ENCODE measurements around the gene CHST2.

- TF ChIP-seq GATA2 (IDR thresholded peaks at IDR 0.05; ENCODE audit: low read depth, low read length): no peak
- no peak for TF ChIP-seq GATA3 (IDR thresholded peaks at IDR 0.05; ENCODE audit: low read depth, low read length)
These were observed 48.5 kb upstream of the CHST2 start for GRCh38 chr3:143070977-143071551.
